HG03280 (cell line): Measurements from ENCODE around the gene LTBP4.

Source experiments
- ATAC-seq: cut with Tn5 transposase; IDR thresholded peaks from one replicate; pipeline ENCODE4 v1.9.1; 2021; ENCODE audit warnings: mild to moderate bottlenecking, moderate library complexity; ENCODE audit not compliant: unreplicated experiment

LTBP4 gene

DNA sequence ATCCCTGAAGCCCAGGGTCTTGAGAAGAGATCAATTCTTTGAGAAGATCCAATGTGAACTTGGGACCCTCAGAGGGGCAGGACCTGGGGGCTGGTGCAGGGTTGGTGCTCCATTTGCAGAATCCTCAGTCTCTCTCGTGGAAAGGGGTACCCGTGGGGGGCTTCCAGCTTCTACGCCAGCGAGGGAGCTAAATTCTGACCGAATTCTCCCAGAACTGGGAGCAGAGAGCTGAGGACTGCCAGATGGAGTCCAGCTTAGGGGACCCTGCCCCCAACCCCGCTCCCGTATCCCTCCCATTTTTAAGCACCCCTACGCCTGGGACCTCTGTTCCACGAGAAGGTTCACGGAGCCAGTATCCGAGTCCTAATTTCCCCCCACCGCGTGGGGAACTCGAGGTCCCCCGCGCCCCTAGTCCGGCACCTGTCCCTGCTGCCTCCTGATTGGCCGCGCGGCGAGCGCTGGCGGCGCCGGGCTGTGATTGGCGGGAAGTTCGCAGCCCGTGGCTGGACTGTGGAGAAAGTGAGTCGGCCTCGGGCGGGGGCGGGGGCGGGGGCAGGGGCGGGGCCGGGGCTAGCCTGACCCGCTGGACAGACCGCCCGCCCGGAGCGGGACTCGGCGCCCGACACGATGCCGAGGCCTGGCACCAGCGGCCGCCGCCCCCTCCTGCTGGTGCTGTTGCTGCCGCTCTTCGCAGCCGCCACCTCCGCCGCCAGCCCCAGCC is 4.4 kb upstream of the LTBP4 start:
- ATAC-seq = no peak

DNA sequence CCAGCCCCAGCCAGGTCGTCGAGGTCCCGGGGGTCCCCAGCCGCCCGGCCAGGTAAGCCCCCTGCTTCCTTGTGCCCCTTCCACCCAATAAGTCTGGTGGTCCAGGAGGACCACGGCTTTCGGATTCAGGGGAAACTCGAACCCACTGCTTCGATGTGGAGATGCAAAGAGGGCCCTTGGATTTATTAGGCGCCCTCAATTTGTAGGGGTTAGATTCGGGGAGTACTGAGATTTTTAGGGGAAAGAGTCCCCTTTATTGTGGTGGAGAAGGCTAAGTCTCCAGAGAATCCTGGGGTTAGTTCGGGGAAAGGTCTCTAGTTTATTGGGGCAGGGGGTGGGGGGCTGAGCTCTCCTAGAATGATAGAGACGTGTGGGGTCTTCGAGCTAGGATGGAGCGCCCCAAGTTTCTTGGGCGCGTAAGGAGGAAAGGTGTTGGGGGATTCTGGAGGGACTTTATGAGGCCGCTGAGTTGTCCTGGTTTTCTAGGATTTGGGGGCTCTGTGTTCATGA is 3.8 kb upstream of the LTBP4 start:
- no peak for ATAC-seq

DNA sequence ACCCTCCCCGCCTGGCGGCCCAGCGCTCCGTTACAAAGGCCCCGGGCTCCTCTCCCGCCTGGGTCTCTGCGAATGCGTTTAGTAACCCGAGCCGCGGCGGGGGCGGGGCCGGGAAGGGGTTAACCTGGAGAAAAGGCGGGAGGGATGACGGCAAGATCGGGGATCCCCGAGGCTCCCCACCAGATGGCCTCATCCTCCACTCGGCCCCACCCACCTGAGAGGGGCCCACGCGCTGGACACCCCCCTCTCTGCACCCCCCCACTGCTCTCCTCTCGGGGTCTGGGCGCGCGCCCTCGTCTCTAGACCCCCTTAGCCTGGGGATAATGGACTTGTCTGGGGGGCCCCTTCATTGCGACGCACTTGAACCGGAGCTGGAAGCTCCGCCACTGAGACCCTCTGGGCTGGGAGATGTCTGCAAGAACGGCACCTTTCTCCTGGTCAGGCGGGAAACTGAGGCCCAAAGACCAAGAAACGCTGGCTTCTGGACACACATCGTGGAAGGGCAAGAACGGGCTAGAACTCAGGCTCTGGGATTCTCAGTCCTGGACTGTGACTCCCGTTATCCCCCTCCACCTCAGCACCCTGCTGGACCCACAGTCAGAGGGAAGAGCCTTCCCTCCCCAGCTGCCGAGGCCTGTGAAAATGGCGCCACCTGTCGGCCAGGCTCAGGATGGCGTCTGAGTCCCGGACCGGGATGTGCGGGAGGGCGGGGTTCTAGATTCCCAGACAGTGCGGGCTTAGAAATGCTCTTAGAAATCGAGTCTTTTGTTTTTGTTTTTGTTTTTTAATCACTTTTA is 2.9 kb upstream of the LTBP4 start:
- no peak for ATAC-seq

DNA sequence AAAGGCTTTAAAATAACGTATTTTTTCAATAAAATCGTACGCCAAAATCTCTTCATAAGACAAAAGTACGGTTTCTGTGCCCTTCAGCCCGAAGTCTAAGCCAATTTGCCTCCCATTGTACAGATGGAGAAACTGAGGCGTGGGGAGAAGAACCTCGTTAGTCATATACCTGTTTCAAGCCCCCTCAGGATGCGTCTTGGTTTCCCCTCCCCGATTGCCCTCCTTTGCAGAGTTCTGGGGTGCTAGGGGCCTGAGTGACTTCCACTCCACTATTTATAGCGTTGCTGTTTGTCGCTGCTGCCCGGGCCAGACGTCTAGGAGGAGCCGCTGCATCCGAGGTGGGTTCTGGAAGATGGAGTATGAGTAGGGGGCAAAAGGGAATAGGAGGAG is 2.3 kb upstream of the LTBP4 start:
- ATAC-seq = no peak

DNA sequence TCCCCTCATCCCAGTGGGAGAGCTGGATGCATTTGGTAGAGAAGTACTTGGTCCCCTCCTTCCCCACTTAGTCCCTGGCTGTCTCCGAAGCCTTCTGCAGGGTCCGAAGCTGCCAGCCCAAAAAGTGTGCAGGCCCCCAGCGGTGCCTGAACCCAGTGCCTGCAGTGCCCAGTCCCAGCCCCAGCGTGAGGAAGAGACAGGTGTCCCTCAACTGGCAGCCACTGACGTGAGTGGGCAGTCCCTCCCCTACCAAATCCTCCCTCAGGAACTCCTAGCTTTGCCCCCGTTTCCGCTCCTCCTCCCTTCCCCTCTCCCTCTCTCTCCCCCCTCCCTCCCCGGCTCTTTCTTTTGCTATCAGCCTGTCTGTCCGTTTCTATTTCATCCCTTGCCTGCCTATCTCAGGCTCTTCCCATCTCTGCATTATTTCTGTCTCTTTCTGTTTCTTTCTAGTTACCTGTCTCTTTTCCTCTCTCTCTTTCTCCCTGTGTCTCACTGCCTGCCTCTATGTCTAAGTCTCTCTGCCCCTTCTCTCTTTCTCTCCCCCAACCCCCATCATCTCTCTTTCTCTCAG is 1.8 kb upstream of the LTBP4 start:
- ATAC-seq = no peak

DNA sequence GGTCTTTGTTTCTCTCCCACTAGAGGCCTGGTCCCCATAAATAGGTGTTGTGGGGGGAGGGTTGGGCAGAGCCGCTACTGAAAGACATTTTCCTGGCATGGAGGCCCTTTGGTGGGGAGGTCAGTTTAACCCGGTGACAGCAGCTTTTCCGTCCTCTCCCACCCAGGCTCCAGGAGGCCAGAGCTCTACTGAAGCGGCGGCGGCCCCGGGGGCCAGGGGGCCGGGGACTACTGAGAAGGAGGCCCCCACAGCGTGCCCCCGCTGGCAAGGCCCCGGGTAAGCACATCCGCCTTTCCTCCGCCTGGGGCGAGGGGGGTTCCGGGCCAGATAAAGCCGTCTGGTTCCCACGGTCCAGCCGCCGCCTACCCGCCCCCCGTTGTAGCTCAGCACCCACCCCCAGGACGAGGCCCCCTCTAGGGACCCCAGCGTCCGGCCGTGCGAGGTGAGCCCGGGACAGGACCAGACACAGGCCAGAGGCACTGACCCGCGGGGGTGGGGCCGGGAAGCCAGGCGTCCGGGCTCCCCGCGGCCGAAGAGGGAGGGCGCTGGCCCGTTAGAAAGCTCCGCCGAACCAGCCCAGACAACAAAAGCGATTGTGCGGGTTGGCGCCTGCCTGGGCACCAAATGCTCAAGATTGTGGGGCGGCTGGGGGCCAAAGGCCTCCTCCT is 1.1 kb upstream of the LTBP4 start:
- no peak for ATAC-seq

DNA sequence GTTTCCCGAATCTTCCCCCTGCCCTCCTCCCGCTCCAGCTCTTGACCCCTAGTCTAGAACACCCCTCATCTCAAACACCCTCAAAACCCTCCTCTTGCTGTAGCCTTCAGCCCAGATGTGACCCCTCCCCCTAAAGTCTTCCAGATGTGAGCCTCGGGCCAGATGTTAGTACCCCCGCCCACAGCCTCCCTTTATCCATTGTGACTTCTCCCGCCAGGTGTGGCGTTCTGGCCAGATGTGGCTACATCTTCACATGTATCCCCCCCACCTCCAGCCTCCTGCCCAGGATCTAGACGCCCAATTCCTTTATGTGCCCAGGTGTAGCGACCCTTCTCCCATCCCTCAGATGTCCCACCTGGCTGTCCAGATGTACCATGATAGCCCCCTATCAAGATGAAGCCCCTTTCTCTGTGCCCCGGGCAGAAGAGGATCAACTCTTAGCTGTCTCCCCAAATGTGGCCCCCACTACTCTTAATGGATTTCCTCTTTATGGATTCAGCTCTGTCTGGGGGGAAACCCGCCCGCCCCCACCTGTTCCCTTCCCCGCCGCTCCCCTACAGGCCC is 517 bp upstream of the LTBP4 start:
- ATAC-seq = no peak

DNA sequence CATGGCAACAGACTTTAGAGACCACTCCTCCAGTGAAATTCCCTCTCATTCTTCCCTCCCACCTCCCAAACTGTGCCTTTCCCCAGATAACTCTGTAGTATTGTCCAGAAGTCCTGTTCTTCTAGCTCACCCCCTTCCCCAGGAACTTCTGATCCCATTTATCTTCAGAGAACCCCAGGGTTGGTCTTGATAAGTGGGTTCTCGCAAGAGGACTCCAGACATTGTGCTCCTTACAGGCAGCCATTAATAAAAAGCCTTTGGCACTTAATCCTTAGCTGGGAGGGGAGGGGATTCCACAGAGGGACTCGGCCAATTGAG is 1.9 kb downstream of the LTBP4 start:
- no peak for ATAC-seq

DNA sequence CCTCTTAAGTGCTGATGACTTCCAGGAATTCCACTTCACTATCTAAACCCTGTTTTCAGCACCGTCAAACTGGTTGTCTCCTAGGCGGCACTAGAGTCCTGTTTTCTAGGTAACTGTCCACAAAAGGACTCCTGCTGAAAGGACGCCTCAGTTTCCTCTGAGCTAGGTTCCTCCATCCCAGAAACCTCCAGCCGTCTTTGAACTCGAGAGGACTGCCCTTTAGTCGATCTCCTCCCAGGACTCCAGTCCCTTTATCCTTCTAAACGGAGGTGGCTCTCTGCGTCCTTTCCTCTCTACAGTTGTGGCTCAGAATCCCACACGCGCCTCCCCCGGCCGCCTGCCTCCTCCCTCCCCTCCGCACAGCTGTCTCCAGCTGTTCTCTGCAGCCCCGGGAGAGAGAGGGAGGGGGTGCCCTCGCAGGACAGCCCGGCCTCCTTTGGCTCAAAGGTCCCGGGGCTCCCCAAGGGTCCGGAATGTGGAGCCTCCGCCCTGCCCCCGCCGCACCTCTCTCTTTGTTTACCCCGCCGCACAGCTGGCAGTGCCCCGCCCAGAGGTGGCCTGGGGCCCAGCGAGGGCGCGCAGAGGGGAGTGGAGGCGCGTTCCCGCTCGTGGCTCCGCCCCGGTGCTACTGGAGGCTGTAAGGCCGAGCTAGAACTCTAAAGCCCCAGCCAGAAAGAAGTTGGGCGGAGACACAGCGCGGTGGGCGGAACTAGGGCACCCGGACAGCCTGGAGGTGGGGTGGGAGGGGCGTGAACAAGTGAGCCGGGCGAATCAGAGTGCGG is 2.4 kb downstream of the LTBP4 start:
- ATAC-seq = peak; percentile 77

DNA sequence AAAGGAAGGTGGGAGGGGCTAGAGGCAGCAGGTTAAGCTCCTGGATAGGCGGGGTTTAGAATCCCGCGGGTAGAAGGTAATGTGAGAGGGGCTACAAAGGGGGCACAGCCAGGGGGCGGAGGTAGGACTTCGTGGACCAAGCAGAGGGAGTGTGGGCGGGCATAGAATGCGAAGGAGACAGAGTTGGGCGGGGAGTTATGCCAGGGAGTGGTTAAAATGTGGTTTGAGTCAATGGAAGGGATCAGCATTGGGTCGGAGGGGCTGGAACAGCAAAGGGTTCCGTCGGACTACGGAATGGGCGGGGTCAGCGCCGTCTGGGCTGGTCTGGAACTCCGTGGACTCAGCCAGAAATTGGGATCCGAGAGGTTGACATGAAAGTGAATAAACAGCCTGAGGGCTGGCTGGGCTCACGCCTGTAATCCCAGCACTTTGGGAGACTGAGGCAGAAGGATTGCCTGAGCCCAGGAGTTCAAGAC is 3.0 kb downstream of the LTBP4 start:
- ATAC-seq = no peak

DNA sequence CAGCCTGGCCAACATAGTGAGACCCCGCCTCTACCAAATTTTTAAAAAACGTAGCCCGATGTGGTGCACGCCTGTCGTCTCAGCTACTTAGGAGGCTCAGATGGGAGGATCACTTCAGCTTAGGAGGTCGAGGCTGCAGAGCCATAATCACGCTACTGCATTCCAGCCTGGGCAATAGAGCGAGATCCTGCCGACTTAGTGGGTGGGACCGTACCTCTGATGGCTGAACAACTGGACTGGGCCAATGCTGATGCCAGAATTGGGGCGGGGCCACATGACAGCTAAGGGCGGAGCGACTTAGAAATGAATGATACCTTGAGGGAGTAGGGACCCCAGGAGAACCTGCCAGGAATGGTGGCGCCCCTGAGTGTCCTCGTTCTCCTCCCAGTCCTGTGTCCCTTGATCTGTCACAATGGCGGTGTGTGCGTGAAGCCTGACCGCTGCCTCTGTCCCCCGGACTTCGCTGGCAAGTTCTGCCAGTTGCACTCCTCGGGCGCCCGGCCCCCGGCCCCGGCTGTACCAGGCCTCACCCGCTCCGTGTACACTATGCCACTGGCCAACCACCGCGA is 3.6 kb downstream of the LTBP4 start:
- ATAC-seq = no peak

DNA sequence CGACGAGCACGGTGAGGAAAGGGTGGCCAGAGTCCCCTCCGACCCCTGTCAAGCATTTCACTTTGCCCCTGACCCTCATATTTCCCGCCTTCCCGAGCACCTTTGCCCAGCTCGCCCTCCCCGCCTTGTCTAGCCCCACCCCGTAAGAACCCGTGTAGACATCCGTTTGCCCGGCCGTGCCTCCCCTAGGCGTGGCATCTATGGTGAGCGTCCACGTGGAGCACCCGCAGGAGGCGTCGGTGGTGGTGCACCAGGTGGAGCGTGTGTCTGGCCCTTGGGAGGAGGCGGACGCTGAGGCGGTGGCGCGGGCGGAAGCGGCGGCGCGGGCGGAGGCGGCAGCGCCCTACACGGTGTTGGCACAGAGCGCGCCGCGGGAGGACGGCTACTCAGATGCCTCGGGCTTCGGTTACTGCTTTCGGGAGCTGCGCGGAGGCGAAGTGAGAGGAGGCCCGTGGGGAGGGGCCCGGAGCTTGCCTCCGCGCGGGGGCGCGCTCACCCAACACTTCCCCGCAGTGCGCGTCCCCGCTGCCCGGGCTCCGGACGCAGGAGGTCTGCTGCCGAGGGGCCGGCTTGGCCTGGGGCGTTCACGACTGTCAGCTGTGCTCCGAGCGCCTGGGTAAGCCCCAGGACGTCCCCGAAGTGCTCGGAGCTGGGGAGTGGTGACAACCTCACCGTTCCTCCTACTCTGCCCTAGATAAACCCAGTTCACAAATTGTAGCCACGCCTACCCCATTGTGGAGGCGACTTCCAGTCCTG is 4.2 kb downstream of the LTBP4 start:
- peak; percentile 26 for ATAC-seq

DNA sequence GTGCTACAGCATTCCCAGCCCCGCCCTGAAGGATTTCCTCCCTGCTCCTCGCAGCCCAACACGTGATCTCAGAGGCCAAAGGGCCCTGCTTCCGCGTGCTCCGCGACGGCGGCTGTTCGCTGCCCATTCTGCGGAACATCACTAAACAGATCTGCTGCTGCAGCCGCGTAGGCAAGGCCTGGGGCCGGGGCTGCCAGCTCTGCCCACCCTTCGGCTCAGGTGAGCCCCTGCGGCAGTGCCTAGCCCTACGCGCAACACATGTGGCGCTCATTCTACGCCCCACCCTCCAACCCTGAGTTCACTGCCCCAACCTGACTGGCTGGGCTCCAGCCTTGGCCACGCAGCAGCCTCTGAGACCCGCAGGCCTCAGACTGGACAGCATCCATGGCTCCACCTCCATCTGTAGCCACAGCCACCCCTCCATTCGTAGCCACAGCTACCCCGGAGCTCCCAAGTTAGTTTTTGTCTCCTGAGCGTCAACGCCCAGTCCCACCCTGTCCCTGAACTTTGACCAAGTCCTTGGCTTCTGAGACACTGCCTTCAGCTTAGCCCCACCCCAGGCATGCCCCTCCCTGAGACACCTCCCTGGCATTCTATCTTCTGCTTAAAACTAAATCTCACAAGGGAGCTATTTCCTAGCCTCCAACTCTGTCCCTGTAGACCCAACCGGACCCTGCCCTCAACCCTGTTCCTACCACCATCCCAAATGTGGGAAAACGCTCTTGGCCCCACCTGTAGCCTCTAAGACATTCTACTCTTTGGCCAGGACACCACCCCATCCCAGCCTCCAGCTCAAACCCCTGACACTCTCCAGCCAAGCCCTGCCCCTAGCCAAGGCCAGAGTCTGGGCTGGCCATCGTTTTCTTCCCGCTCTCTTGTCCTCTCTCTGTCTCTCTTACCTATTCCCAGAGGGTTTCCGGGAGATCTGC is 6.4 kb downstream of the LTBP4 start:
- no peak for ATAC-seq

DNA sequence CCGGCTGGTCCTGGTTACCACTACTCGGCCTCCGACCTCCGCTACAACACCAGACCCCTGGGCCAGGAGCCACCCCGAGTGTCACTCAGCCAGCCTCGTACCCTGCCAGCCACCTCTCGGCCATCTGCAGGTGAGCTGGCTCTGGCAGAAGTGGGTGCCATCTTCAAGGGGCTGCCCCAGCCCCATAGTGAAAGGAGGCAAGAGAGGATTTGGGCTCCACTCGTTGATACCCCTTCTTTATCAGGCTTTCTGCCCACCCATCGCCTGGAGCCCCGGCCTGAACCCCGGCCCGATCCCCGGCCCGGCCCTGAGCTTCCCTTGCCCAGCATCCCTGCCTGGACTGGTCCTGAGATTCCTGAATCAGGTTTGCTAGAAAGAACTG is 7.1 kb downstream of the LTBP4 start:
- no peak for ATAC-seq

DNA sequence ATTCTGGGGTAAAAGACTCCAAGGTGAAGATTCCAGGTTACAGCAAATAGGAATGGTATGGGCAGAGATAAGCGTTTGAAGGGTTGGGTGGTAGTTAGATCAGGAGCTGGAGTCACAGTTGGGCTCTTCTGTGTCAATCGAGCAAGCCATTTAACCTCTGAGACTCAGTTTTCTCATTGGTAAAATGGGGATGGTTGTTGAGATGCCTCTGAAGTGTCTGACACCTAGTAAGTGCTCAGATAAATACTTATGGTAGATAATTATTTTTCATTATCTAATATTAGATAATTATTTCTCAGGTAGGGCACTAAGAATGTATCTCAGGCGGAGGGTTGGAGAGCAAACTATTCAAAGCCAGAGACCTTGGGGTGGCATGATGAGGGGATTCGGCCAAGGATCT is 7.8 kb downstream of the LTBP4 start:
- ATAC-seq = no peak

DNA sequence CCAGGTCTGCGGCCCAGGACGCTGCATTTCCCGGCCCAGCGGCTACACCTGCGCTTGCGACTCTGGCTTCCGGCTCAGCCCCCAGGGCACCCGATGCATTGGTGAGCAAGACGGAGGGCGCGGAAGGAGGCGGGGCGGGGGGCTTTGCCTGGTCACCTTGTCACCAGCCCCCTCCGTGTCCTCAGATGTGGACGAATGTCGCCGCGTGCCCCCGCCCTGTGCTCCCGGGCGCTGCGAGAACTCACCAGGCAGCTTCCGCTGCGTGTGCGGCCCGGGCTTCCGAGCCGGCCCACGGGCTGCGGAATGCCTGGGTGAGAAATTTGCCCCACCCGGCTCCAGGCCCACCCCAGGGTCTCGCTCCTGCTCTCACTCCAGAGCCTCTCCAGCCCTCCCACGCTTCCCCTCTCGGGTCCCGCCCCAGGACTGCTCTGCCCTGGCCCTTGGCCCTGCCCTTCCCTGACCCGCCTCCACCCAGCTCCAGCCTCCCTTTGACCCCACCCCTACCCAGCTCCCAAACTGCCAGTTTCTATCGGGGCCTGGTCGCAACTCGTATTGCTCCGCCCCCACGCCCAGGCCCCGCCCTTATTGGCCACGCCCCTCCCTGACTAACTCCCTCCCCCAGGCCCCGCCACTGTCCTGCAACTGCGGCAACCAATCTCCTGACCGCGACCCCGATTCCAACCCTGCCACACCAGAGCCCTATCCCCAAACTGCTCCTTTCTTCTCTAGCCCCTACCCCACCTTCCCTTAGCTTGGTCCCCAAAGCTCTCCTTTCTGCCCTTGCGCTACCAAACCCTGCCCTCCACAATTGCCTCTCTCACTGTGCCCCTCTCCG is 8.6 kb downstream of the LTBP4 start:
- peak; percentile 43 for ATAC-seq

DNA sequence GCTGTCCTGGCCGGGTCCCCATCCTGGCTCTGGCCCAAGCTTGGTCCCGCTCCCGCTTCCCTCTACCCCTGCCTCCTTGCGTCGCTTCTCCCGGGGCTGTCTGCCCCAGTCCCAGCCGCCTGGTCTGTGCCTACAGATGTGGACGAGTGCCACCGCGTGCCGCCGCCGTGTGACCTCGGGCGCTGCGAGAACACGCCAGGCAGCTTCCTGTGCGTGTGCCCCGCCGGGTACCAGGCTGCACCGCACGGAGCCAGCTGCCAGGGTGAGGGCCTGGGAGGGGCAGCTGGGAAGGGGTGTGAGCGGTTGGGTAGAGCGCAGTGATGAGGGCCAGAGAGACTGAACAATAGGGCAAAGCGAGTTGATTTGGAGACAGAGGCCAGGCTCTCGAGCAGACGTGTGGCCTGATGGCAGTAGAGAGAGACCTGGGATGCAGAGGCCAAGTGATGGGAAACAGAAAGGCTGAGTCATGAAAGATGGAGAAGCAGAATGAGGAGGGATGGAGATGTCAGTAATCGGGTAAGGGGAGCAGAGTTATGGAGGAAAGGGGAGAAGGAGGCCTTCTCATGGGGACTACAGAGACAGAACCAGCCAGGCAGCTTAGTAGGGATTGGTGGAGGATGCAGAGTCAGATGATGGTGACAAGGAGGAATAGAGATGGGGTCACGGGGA is 9.4 kb downstream of the LTBP4 start:
- no peak for ATAC-seq
